ENCODE results near the gene PDIK1L.

Gene PDIK1L

DNA sequence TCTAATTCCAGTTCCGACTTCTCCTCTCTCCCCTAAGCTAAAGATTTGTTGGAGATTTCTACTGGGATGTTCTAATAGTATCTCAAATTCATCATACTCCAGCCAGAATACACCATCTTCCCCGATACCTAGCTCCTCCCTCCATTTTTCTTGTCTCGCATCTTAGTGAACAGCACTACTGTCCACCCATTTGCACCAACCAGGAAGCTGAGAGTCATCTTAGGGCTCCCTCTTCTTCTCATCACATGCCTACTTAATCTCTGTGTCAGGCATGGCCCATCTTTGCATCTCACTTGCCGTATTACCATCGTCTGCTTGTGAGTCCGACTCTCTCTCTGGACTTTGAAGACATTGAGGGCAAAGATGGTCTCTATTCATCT lies 40.7 kb upstream of the PDIK1L start:
- Histone ChIP-seq H3K27me3 (ENCODE audit: insufficient read depth, poor library complexity, severe bottlenecking) (peaks cover 8% of the 10 kb centered on the region), H3K27ac (replicated peaks) (no peak overlapping the region), H3K4me3 (replicated peaks; ENCODE audit: insufficient read depth, low read length) (no peak overlapping the region)
- DNase-seq (ENCODE audit: low read depth in 1 of 2, low spot score in 1 of 2), result no peak
- no peak for TF ChIP-seq CTCF (IDR thresholded peaks at IDR 0.05; ENCODE audit: insufficient read depth, low read length)
- TF ChIP-seq GABPA (IDR thresholded peaks at IDR 0.05; ENCODE audit: low read depth), result no peak
- TF ChIP-seq SPI1 (IDR thresholded peaks at IDR 0.05; ENCODE audit: borderline replicate concordance, low read depth), result no peak
- no peak for TF ChIP-seq REST (IDR thresholded peaks at IDR 0.05; ENCODE audit: insufficient replicate concordance, low read depth)
- TF ChIP-seq POLR2AphosphoS5 (IDR thresholded peaks at IDR 0.05; ENCODE audit: low read depth), result no peak

GRCh38 chr1:26072305-26072704 lies 39.3 kb upstream of the PDIK1L start:
- Histone ChIP-seq H3K27me3 (ENCODE audit: insufficient read depth, poor library complexity, severe bottlenecking) (peaks cover 8% of the 10 kb centered on the region), H3K4me3 (replicated peaks; ENCODE audit: insufficient read depth, low read length) (no peak overlapping the region), H3K27ac (replicated peaks) (no peak overlapping the region)
- TF ChIP-seq POLR2AphosphoS5 (IDR thresholded peaks at IDR 0.05; ENCODE audit: low read depth), result no peak
- no peak for TF ChIP-seq REST (IDR thresholded peaks at IDR 0.05; ENCODE audit: insufficient replicate concordance, low read depth)
- no peak for TF ChIP-seq GABPA (IDR thresholded peaks at IDR 0.05; ENCODE audit: low read depth)
- TF ChIP-seq SPI1 (IDR thresholded peaks at IDR 0.05; ENCODE audit: borderline replicate concordance, low read depth), result no peak
- TF ChIP-seq CTCF (IDR thresholded peaks at IDR 0.05; ENCODE audit: insufficient read depth, low read length), result no peak
- DNase-seq (ENCODE audit: low read depth in 1 of 2, low spot score in 1 of 2), result no peak

- Histone ChIP-seq H3K27ac (replicated peaks) (no peak overlapping the region), H3K27me3 (ENCODE audit: insufficient read depth, poor library complexity, severe bottlenecking) (no peaks in the 10 kb centered on the region), H3K4me3 (replicated peaks; ENCODE audit: insufficient read depth, low read length) (no peak overlapping the region)
- TF ChIP-seq POLR2AphosphoS5 (IDR thresholded peaks at IDR 0.05; ENCODE audit: low read depth) (no peak), REST (IDR thresholded peaks at IDR 0.05; ENCODE audit: insufficient replicate concordance, low read depth) (no peak), GABPA (IDR thresholded peaks at IDR 0.05; ENCODE audit: low read depth) (no peak), SPI1 (IDR thresholded peaks at IDR 0.05; ENCODE audit: borderline replicate concordance, low read depth) (no peak), CTCF (IDR thresholded peaks at IDR 0.05; ENCODE audit: insufficient read depth, low read length) (no peak)
- no peak for DNase-seq (ENCODE audit: low read depth in 1 of 2, low spot score in 1 of 2)
Measured at GRCh38 chr1:26075421-26076144, 36.0 kb upstream of the PDIK1L start.
